Mesenteric fat pad (tissue), 1 donor: ENCODE measurements around the gene EVI5. TPM values are rescaled to one million over a fixed set of nuclear protein-coding genes. Genes with fewer than 3 reads are reported as not detected.

Experiments used
- DNase-seq: peaks from one replicate; pipeline ENCODE4 v3.0.0-alpha.2; 2020; ENCODE audit warnings: low spot score
- total RNA-seq: library from RNA; stranded (reverse); fragmentation: NEBNext Ultra II Directional; extraction: Animal tissue kit (Norgen Biotek cat#: 25700); gene quantifications from one replicate; pipeline ENCODE4 v1.2.1, GENCODE V29; 2021
- donor health status: DM: yes; HTN: yes; CAD: no.

EVI5 gene
- total RNA-seq, 1 donor from 2014 or later: 44.4 TPM

DNA sequence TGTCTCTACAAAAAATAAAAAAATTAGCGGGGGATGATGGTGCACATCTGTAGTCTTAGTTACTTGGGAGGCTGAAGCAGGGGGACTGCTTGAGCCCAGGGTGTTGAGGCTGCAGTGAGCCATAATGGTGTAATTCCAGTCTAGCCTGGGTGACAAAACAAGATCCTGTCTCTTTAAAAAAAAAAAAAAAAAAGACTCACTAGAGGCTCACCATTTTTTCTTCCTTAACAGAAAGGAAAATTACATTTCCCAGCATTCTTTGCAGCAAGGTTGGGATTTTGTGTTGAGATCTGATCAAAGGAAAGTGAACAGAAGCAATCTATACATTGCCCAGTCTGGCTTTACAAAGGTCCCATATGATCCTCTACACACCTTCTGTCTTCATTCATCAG, 319.7 kb downstream of the EVI5 start:
- DNase-seq: no peak

DNA sequence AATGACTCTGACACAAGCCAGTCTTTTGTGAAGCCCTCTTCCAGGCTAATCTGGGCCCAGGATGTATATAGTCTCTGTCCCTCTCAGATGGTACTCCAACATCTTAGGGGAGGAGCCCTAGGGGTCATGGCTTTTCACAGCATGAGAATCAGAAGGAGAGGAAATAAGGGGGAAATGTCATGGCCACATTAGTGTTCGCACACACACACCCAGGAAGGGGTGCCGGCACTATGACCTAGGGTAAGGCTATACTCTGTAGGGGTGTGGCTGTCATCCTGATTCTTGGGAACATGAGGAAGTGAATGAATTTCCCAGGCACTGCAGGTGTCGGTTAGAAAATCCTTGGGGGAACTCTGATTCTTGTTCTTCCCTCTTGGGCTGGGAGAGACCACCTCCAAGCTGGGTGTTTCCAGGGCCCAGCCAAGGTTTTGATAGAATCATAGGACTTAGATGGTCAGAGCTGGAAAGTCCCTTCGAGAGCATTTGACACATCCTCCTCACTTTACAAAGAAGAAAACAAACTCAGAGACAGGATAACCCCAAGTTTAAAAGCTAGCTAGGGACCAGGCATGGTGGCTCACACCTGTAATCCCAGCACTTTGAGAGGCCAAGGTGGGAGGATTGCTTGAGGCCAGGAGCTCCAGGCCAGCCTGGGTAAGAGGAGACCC, 320.2 kb downstream of the EVI5 start:
- DNase-seq: no peak

DNA sequence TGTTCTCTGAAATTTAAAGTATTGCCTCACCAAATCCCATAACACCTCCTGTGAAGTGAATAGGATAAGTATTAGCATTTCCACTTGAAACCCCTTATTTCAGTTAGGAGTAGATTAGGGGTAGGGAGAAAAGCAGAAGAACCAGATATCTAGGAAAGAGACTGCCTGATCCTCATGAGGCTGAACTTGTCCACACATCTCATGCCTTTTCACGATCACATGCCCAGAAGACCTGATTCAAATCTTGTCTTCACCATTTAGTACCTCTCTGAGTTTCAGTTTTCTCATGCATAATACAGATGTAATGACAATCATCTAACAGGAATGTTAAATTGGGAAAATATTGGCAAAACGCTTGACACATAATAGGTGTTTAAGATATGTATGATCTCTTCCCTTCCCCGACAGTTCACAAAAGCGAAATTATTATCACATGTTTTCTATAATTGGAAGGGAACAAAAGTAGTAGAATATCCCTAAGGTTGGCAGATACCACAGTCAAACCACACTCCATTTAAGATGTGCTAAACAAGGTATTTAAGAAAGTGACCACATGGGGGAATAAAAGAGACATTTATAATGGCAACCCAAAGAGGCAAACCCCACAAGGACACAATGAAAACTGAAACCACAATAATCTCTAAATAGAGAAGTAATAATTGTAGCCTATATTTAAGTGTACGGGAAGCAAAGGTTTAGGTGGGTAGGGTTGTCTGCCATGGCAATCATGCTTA, 323.4 kb downstream of the EVI5 start:
- no peak for DNase-seq

DNA sequence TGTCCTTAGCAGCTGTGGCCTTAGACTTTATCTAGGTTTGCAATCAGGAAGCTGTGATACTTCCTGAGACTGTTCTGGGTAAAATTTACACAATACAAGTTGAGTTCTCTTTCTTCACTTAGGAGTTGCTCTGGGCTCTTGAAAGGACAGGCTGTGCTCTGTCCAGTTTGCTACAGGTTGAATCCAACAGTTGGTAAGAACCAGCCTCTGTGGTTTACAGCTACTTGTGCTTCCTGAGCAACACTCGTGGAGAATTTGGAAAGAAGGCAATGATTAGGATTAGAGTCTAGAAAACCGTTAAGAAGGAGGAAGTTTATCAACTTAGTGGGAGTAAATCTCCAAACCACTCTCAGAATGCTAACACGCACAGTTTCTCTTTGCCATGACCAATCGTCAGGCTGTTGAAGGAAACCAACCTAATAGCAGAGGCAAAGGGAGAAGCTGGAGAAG, 325.0 kb downstream of the EVI5 start:
- DNase-seq: no peak

Other genes starting within 250 kb of the EVI5 start
- gene RPL5, start 46.9 kb upstream of the EVI5 start, total RNA-seq: 762 TPM
- 25.9 TPM for gene DIPK1A, start 176.4 kb upstream of the EVI5 start, total RNA-seq